Pancreas (tissue), 10 donors: Measurements from ENCODE around the gene SPNS2. TPM values are rescaled to one million over a fixed set of nuclear protein-coding genes. Genes with fewer than 3 reads are reported as not detected.
A peak's percentile ranks its signal among the peaks of the same experiment; 100 is the strongest.
"Not testable (repeated sequence)": the region's sequence is repeated elsewhere in the genome, so short reads cannot be mapped to it uniquely, and the experiment has no call there.

ENCODE experiments used
- ATAC-seq, 4 donors: fragments of 200-7000 bp; cut with Tn5 transposase; one replicate each; pipeline versions ENCODE4 v1.8.0 to v1.9.1; 2020; ENCODE audit warnings: mild to moderate bottlenecking in 4 of 4, moderate library complexity in 4 of 4
- DNase-seq, 6 donors: peaks; one replicate each; pipeline ENCODE4 v3.0.0-alpha.2; 2020
- FAIRE-seq: peaks from 2 replicates; lab custom pipeline; 2012; peaks lifted over from hg19 to GRCh38; lab: Jason Lieb, UNC
- H3K27ac ChIP-seq, 4 donors: fragments of 200-600 bp; sonication (generic); 1 replicate in 3 of 4; 2 replicates in 1 of 4; pipeline versions ENCODE4 v1.5.0 to v1.8.0; 2020
- H3K27me3 ChIP-seq, 4 donors: fragments of 200-600 bp; one replicate each; pipeline ENCODE4 v1.8.0; 2021
- H3K36me3 ChIP-seq, 3 donors: fragments of 200-600 bp; sonication (generic) in 1 of 3; one replicate each; pipeline versions ENCODE4 v1.5.0 to v1.8.0; 2020 to 2021
- H3K4me1 ChIP-seq, 3 donors: fragments of 200-600 bp; one replicate each; pipeline ENCODE4 v1.8.0; 2021
- H3K4me3 ChIP-seq, 4 donors: fragments of 200-600 bp; sonication (generic) in 2 of 4; one replicate each; pipeline versions ENCODE4 v1.5.0 to v1.8.0; 2020 to 2021
- H3K9me3 ChIP-seq, 4 donors: fragments of 200-600 bp; one replicate each; pipeline ENCODE4 v1.8.0; 2021
- CTCF ChIP-seq, 4 donors: fragments of 200-600 bp; sonication (generic) in 3 of 4; IDR thresholded peaks; one replicate each; pipeline versions ENCODE4 v1.5.0 to v1.8.0; 2021; ENCODE audit warnings: antibody characterized with exemption in 4 of 4
- WGBS, 2 donors: extraction: QIAGEN DNeasy Blood & Tissue Kit; methylation state at CpG; one replicate each; pipeline ENCODE4 v1.1.7; 2013; 5-methylcytosine and 5-hydroxymethylcytosine counted together
- intact Hi-C, 3 donors: fragments of 100-400 bp; cut with DNase I; formaldehyde crosslinking; loops; one replicate each; pipeline versions ENCODE4 v1.11.1 to v1.14.2; 2022
- polyA plus RNA-seq, 2 donors: library from polyadenylated mRNA; stranded (reverse); fragments of 200-250 nt; gene quantifications; one replicate each; pipeline ENCODE4 v1.2.3, GENCODE V29; 2013
- total RNA-seq, 6 donors: library from RNA; stranded (reverse); fragmentation: NEBNext Ultra II Directional in 4 of 6; extraction: Animal tissue kit (Norgen Biotek cat#: 25700) in 4 of 6; gene quantifications; one replicate each; pipeline versions ENCODE4 v1.2.1 to v1.2.4, GENCODE V29; 2021 to 2023
- donor health status: healthy with polysubstance abuse.
- donor health status: DM: no; HTN: no; CAD: no; lungs with moderate emphysema.
- donor health status: DM: no; HTN: no; CAD: no.
- donor health status: control.
- donor health status: control.
- donor health status: Bipolar disorder and iron deficiency.
- donor health status: DM: yes; HTN: yes; CAD: no.
- donor health status: DM: no; HTN: no; CAD: no.
- donor health status: DM: no; HTN: no; CAD: no.
- donor health status: DM: yes; HTN: yes; CAD: no.

SPNS2 gene
- total and polyA plus RNA-seq, 8 donors = 7.6 to 51.7 (median 20.8) TPM

DNA sequence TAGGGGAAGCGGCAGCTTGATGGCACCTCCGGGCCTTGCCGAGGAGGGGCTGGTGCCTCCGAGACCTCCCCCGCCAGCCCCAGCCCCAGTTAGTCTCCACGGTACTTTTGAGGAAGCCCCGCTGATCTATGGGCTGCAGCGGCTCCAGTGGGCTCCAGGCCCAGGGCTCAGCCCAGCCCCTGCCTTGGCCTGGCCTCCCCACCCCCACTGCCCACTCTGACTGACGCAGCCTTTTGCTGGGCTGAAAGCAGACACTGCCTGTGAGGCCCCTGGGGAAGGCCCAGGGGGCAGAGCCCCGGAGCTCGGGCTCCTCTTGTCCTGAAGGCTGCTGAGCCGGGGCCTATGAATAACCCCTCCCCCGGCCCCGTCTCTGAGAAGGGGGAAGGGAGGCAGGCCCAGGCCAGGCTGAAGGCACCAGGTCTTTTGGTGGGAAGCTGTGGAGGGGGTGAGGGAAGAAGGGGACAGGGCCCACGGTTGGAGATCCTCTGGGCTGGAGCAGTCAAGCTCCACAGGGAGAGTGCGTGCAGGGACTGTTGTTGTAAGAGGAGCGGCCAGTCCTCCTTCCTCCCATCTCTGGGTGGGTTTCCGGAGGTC is 78.1 kb downstream of the SPNS2 start:
- 77 to 88% methylated on average over 15 to 18 of the region's 18 CpGs for WGBS, 2 donors
- ATAC-seq = no peak
- no peak for TF ChIP-seq CTCF (IDR thresholded peaks at IDR 0.05)
- Histone ChIP-seq H3K27ac (no peak overlapping the region), H3K4me3 (no peak overlapping the region), H3K27me3 (no peaks in the 10 kb centered on the region), H3K36me3 (no peaks in the 10 kb centered on the region), H3K9me3 (no peaks in the 10 kb centered on the region), H3K4me1 (no peaks in the 10 kb centered on the region)
- no peak for FAIRE-seq
- intact Hi-C loops = no loop called here
- DNase-seq = peak in 1 of 6 donors; percentile 43

DNA sequence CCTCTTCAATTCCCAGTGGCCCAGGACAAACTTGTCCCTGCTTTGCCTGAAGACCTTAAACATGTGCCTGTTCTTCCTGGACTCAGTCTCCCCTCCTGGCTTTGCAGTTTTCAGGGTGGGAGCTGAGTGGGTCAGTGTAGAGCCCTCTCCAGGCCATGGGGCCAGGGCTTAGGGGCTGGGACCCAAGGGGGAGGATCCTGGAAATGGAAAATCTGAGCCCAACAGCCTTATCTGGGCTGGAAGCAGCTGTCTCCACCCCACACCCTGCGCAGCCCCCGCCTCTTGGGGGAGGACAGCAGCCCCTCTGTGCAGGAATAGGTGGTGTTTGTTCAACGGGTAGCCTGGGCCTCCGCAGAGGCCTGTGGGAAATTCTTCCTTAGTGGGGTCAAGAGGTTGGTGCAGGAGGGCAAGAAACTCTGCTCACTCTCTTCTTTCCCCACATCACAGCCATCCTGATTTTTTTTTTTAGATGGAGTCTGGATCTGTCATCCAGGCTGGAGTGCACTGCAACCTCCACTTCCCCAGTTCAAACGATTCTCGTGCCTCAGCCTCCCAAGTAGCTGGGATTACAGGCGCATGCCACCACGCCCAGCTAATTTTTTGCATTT is 78.8 kb downstream of the SPNS2 start:
- Histone ChIP-seq H3K27ac (no peak overlapping the region), H3K27me3 (no peaks in the 10 kb centered on the region), H3K9me3 (no peaks in the 10 kb centered on the region), H3K4me1 (no peaks in the 10 kb centered on the region), H3K36me3 (no peaks in the 10 kb centered on the region), H3K4me3 (no peak overlapping the region)
- FAIRE-seq = no peak
- TF ChIP-seq CTCF (IDR thresholded peaks at IDR 0.05) = no peak
- no peak for DNase-seq
- WGBS, 2 donors = 82 to 83% methylated on average over 8 of the region's 8 CpGs
- ATAC-seq = no peak
- intact Hi-C loops = no loop called here

- intact Hi-C loops, H3K27ac ChIP-seq, H3K9me3 ChIP-seq, DNase-seq, H3K36me3 ChIP-seq, H3K4me3 ChIP-seq, H3K27me3 ChIP-seq, FAIRE-seq, H3K4me1 ChIP-seq, ATAC-seq: not testable (repeated sequence)
- WGBS, 2 donors = 90 to 95% methylated on average over 19 to 24 of the region's 24 CpGs
Measured at GRCh38 chr17:4578349-4578748, 79.7 kb downstream of the SPNS2 start.

DNA sequence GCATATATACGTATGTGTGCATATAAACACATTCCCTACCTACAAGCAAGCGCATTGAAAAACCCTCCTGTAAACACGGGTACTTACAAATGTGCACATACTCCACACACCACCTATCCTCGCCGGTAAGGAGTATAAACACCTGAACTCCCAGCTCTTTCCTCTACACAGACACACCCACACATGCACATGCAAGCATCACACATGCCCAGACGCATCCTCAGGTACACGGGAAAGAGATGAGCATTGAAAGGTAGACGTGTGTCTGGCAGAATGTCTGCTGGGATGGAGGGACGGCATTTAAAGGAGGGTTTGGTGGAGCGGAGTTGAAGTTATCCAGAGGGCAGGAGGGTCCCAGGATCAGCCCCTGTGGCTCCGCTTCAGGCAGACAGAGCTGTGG is 81.0 kb downstream of the SPNS2 start:
- DNase-seq = no peak
- intact Hi-C loops = no loop called here
- H3K36me3 ChIP-seq = no peaks in the 10 kb centered on the region
- WGBS, 2 donors = 67 to 73% methylated on average over 11 of the region's 11 CpGs
- no peak for TF ChIP-seq CTCF (IDR thresholded peaks at IDR 0.05)
- peaks cover 0 to 5% (median 0%) of the 10 kb centered on the region in 4 donors for H3K27me3 ChIP-seq
- peaks cover 0 to 8% (median 0%) of the 10 kb centered on the region in 3 donors for H3K4me1 ChIP-seq
- no peaks in the 10 kb centered on the region for H3K9me3 ChIP-seq
- H3K27ac ChIP-seq = no peak overlapping the region
- ATAC-seq = no peak
- no peak for FAIRE-seq
- H3K4me3 ChIP-seq = no peak overlapping the region

GRCh38 chr17:4580291-4580690 is 81.6 kb downstream of the SPNS2 start:
- DNase-seq = no peak
- Histone ChIP-seq H3K4me3 (no peak overlapping the region), H3K9me3 (no peaks in the 10 kb centered on the region), H3K36me3 (no peaks in the 10 kb centered on the region), H3K4me1 (peaks cover 0 to 8% (median 0%) of the 10 kb centered on the region in 3 donors), H3K27ac (no peak overlapping the region), H3K27me3 (peaks cover 0 to 5% (median 0%) of the 10 kb centered on the region in 4 donors)
- no peak for TF ChIP-seq CTCF (IDR thresholded peaks at IDR 0.05)
- intact Hi-C loops = no loop called here
- WGBS, 2 donors = 41 to 44% methylated on average over 7 of the region's 7 CpGs
- no peak for FAIRE-seq
- ATAC-seq = no peak
